GM12864 (cell line): ENCODE data around the gene CCDC157.

Source experiments
- DNase-seq: peaks from one replicate; pipeline ENCODE4 v3.0.0-alpha.2; 2011; ENCODE audit warnings: low read depth
- H3K4me3 ChIP-seq: 2 replicates; pipeline ENCODE4 v1.5.1; 2011; ENCODE audit warnings: mild to moderate bottlenecking, low read depth, low read length, control low read depth
- TF ChIP-seq, protein P1 (sequence below): IDR thresholded peaks from 2 replicates; pipeline ENCODE4 v1.5.1; 2011; ENCODE audit warnings: low read depth, mild to moderate bottlenecking, moderate library complexity, low read length, control low read depth, inconsistent platforms; ENCODE audit errors: missing control alignments

The CCDC157 gene

GRCh38 chr22:30340911-30341685 is 15.7 kb upstream of the CCDC157 start:
- TF ChIP-seq, protein P1, sequence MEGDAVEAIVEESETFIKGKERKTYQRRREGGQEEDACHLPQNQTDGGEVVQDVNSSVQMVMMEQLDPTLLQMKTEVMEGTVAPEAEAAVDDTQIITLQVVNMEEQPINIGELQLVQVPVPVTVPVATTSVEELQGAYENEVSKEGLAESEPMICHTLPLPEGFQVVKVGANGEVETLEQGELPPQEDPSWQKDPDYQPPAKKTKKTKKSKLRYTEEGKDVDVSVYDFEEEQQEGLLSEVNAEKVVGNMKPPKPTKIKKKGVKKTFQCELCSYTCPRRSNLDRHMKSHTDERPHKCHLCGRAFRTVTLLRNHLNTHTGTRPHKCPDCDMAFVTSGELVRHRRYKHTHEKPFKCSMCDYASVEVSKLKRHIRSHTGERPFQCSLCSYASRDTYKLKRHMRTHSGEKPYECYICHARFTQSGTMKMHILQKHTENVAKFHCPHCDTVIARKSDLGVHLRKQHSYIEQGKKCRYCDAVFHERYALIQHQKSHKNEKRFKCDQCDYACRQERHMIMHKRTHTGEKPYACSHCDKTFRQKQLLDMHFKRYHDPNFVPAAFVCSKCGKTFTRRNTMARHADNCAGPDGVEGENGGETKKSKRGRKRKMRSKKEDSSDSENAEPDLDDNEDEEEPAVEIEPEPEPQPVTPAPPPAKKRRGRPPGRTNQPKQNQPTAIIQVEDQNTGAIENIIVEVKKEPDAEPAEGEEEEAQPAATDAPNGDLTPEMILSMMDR = no peak
- no peak for DNase-seq
- no peak overlapping the region for H3K4me3 ChIP-seq

- DNase-seq = no peak
- no peak overlapping the region for H3K4me3 ChIP-seq
- TF ChIP-seq, protein P1 = no peak
These were observed 12.2 kb upstream of the CCDC157 start for GRCh38 chr22:30344447-30345200.

GRCh38 chr22:30347255-30347892 is 9.4 kb upstream of the CCDC157 start:
- TF ChIP-seq, protein P1 = no peak
- no peak for DNase-seq
- no peak overlapping the region for H3K4me3 ChIP-seq

GRCh38 chr22:30348404-30348803 is 8.4 kb upstream of the CCDC157 start:
- H3K4me3 ChIP-seq = no peak overlapping the region
- no peak for DNase-seq
- TF ChIP-seq, protein P1 = no peak

DNA sequence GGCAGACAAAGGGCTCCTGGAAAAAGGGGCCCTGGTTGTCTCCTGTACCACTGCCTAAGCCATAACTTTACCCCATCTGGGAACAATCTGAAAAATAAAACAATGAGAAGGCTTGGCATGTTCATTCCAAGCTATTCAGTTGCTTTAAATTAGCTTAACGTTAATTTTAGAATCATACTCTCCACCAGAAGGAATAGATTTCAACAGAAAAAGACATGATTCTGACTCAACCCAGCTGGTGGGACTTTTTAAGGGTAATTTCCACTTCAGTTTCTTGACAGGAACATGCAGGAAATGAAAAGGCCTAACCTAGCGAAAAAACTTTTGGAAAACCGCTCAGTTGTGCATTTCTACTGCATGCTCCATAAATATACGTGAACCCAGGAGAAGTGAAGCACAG is 8.0 kb upstream of the CCDC157 start:
- DNase-seq = no peak
- TF ChIP-seq, protein P1 = no peak
- H3K4me3 ChIP-seq = no peak overlapping the region

- TF ChIP-seq, protein P1 = no peak
- H3K4me3 ChIP-seq = no peak overlapping the region
- no peak for DNase-seq
These were observed 5.6 kb upstream of the CCDC157 start for GRCh38 chr22:30351226-30351625.
